Vagina (tissue), 2 donors: ENCODE data around the gene ANKRD44. TPM values are rescaled to one million over a fixed set of nuclear protein-coding genes. Genes with fewer than 3 reads are reported as not detected.

Source experiments
- DNase-seq, 2 donors: peaks; one replicate each; pipeline ENCODE4 v3.0.0-alpha.2; 2017; ENCODE audit errors: extremely low spot score in 2 of 2
- H3K27ac ChIP-seq: fragments of 200-600 bp; sonication (generic); one replicate; pipeline ENCODE4 v1.5.1; 2019
- H3K27me3 ChIP-seq: fragments of 200-600 bp; sonication (generic); one replicate; pipeline ENCODE4 v1.5.1; 2019
- H3K36me3 ChIP-seq, 2 donors: fragments of 200-600 bp; sonication (generic); one replicate each; pipeline ENCODE4 v1.5.1; 2017 to 2019
- H3K4me1 ChIP-seq: fragments of 200-600 bp; sonication (generic); one replicate; pipeline ENCODE4 v1.5.1; 2019
- H3K4me3 ChIP-seq, 2 donors: fragments of 200-600 bp; sonication (generic); 1 replicate in 1 of 2; 2 replicates in 1 of 2; pipeline ENCODE4 v1.5.1; 2016 to 2019
- H3K9me3 ChIP-seq: fragments of 200-600 bp; sonication (generic); one replicate; pipeline ENCODE4 v1.5.1; 2019
- POLR2A ChIP-seq, 2 donors: fragments of 450-650 bp; IDR thresholded peaks; one replicate each; pipeline ENCODE4 v1.6.1; 2017; ENCODE audit warnings: antibody characterized with exemption in 2 of 2, mild to moderate bottlenecking in 2 of 2, moderate library complexity in 2 of 2
- POLR2AphosphoS5 ChIP-seq, 2 donors: sonication (generic); formaldehyde crosslinking; IDR thresholded peaks; one replicate each; pipeline ENCODE4 v1.9.0; 2017; ENCODE audit warnings: antibody characterized with exemption in 2 of 2, mild to moderate bottlenecking in 2 of 2, low read depth in 1 of 2; ENCODE audit not compliant: insufficient read depth in 1 of 2
- intact Hi-C: fragments of 100-400 bp; cut with DNase I; formaldehyde crosslinking; loops from one replicate; pipeline ENCODE4 v1.15.1; 2023
- total RNA-seq: library from RNA; depleted of rRNA; stranded (reverse); fragments of >200 nt; gene quantifications from one replicate; pipeline ENCODE4 v1.2.3, GENCODE V29; 2016
- TF ChIP-seq, protein P1 (sequence below), 3 experiments: fragments of 450-650 bp in 2 of 3; fragments of 200-600 bp in 1 of 3; sonication (generic) in 1 of 3; IDR thresholded peaks; one replicate each; pipeline ENCODE4 v1.5.1; 2017 to 2019; ENCODE audit warnings: antibody characterized with exemption in 3 of 3, mild to moderate bottlenecking in 2 of 3, moderate library complexity in 2 of 3

ANKRD44 gene
- total RNA-seq, 1 donor from 2014 or later: 46.4 TPM

GRCh38 chr2:197298609-197299008 lies 12.0 kb downstream of the ANKRD44 start:
- TF ChIP-seq POLR2A (IDR thresholded peaks at IDR 0.05): no peak
- TF ChIP-seq, protein P1, sequence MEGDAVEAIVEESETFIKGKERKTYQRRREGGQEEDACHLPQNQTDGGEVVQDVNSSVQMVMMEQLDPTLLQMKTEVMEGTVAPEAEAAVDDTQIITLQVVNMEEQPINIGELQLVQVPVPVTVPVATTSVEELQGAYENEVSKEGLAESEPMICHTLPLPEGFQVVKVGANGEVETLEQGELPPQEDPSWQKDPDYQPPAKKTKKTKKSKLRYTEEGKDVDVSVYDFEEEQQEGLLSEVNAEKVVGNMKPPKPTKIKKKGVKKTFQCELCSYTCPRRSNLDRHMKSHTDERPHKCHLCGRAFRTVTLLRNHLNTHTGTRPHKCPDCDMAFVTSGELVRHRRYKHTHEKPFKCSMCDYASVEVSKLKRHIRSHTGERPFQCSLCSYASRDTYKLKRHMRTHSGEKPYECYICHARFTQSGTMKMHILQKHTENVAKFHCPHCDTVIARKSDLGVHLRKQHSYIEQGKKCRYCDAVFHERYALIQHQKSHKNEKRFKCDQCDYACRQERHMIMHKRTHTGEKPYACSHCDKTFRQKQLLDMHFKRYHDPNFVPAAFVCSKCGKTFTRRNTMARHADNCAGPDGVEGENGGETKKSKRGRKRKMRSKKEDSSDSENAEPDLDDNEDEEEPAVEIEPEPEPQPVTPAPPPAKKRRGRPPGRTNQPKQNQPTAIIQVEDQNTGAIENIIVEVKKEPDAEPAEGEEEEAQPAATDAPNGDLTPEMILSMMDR (IDR thresholded peaks at IDR 0.05): no peak
- TF ChIP-seq POLR2AphosphoS5 (IDR thresholded peaks at IDR 0.05; ENCODE audit: insufficient read depth in 1 of 2, low read depth in 1 of 2): no peak
- intact Hi-C loops: no loop called here
- H3K9me3 ChIP-seq: no peaks in the 10 kb centered on the region
- no peaks in the 10 kb centered on the region for H3K27me3 ChIP-seq
- no peaks in the 10 kb centered on the region for H3K36me3 ChIP-seq
- H3K4me1 ChIP-seq: peaks cover 17% of the 10 kb centered on the region
- H3K4me3 ChIP-seq: no peak overlapping the region
- DNase-seq: no peak
- H3K27ac ChIP-seq: no peak overlapping the region

DNA sequence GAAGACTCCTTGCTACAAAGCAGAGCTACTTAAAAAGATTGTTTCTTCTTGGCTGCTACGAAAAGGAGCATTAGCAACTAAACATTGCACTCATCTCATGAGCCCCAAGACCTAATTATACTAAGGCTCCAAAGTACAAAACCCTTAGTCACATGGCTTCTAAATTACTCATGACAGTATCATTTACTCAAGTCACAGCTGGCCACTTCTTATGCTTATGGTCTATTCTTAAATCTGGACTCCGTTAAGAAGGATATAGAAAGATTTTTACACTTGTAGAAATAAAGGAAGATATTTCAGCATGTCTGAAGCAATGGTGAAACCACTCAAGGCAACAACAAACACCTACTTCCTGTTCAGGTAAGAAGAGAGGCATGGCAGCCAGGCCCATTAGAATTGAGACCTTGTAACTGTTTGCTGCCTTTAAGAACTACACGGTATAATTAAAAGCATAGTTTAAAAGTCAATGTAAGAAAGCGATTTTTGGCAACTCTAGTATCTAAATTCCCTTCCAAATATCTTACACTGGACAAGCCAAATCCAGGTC lies 12.7 kb downstream of the ANKRD44 start:
- no peak for DNase-seq
- no peak for TF ChIP-seq POLR2A (IDR thresholded peaks at IDR 0.05)
- TF ChIP-seq, protein P1 (IDR thresholded peaks at IDR 0.05): no peak
- TF ChIP-seq POLR2AphosphoS5 (IDR thresholded peaks at IDR 0.05; ENCODE audit: insufficient read depth in 1 of 2, low read depth in 1 of 2): no peak
- Histone ChIP-seq H3K27me3 (no peaks in the 10 kb centered on the region), H3K9me3 (no peaks in the 10 kb centered on the region), H3K27ac (peak overlapping the region; percentile 7), H3K4me3 (no peak overlapping the region), H3K36me3 (no peaks in the 10 kb centered on the region), H3K4me1 (peaks cover 22% of the 10 kb centered on the region)
- intact Hi-C loops: no loop called here

DNA sequence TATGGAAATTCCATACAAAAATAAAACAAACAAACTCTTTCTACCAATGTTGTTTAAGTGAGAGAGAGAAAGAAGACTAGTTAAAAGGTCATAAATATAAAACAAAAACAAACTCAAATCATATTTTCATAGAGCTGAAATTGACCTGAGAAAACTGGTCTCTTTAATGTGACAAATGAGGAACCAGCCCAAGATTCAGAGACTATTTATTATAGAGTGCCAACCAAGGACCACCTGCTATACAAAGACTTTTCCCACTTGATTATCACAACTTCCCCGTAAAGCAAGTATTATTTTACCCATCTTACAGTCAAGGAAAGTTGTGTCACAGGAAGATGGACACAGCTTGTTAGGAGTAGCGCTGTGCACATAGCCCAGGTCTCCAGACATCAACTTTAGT lies 13.3 kb downstream of the ANKRD44 start:
- Histone ChIP-seq H3K9me3 (no peaks in the 10 kb centered on the region), H3K36me3 (no peaks in the 10 kb centered on the region), H3K27me3 (no peaks in the 10 kb centered on the region), H3K4me1 (peaks cover 22% of the 10 kb centered on the region), H3K4me3 (no peak overlapping the region), H3K27ac (peak overlapping the region; percentile 7)
- intact Hi-C loops: no loop called here
- TF ChIP-seq POLR2AphosphoS5 (IDR thresholded peaks at IDR 0.05; ENCODE audit: insufficient read depth in 1 of 2, low read depth in 1 of 2) (no peak), POLR2A (IDR thresholded peaks at IDR 0.05) (no peak)
- TF ChIP-seq, protein P1 (IDR thresholded peaks at IDR 0.05): no peak
- DNase-seq: no peak

DNA sequence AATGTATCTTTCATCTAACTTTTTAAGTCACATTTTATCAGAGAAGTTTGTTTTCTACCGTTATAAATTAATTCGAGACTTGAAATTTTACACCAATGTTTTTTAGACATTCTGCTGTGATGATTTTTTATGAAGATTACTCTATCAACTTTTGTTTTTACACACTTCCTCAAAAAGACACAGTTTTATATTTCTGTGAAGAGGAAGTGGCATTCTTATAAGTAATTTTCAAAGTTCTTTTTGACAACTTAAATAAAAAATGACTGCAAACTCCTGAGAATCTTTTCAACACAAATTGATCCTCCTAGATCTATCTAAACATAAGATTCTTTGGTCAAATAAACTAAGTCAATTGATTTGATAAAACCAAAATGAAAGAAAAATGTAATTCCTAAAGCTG lies 13.7 kb downstream of the ANKRD44 start:
- Histone ChIP-seq H3K36me3 (no peaks in the 10 kb centered on the region), H3K4me1 (peaks cover 22% of the 10 kb centered on the region), H3K27ac (no peak overlapping the region), H3K4me3 (no peak overlapping the region), H3K27me3 (no peaks in the 10 kb centered on the region), H3K9me3 (no peaks in the 10 kb centered on the region)
- DNase-seq: no peak
- TF ChIP-seq POLR2AphosphoS5 (IDR thresholded peaks at IDR 0.05; ENCODE audit: insufficient read depth in 1 of 2, low read depth in 1 of 2) (no peak), POLR2A (IDR thresholded peaks at IDR 0.05) (no peak)
- TF ChIP-seq, protein P1 (IDR thresholded peaks at IDR 0.05): no peak
- intact Hi-C loops: no loop called here

GRCh38 chr2:197294260-197294659 lies 16.3 kb downstream of the ANKRD44 start:
- H3K27me3 ChIP-seq: no peaks in the 10 kb centered on the region
- DNase-seq: no peak
- no peak overlapping the region for H3K4me3 ChIP-seq
- no peaks in the 10 kb centered on the region for H3K36me3 ChIP-seq
- TF ChIP-seq, protein P1 (IDR thresholded peaks at IDR 0.05): no peak
- TF ChIP-seq POLR2AphosphoS5 (IDR thresholded peaks at IDR 0.05; ENCODE audit: insufficient read depth in 1 of 2, low read depth in 1 of 2): no peak
- TF ChIP-seq POLR2A (IDR thresholded peaks at IDR 0.05): no peak
- H3K9me3 ChIP-seq: no peaks in the 10 kb centered on the region
- H3K27ac ChIP-seq: peak overlapping the region; percentile 72
- peaks cover 22% of the 10 kb centered on the region for H3K4me1 ChIP-seq
- intact Hi-C loops: no loop called here
